ENCODE data around the gene ISYNA1. TPM values are rescaled to one million over a fixed set of nuclear protein-coding genes. Genes with fewer than 3 reads are reported as not detected.

The ISYNA1 gene
- total and polyA plus RNA-seq, 2 of the 13 experiments (the other 11 are each of a cell fraction or from before 2014, with no cell fraction given) = 29.6 to 48.5 TPM

- peak overlapping the region; percentile 95; the same call in 1 of the 2 replicates for H3K4me2 ChIP-seq (ENCODE audit: low read depth, low read length)
- H2AFZ ChIP-seq (ENCODE audit: low read length) = no peak overlapping the region
- no peak overlapping the region for H3K27ac ChIP-seq (ENCODE audit: extremely low read length, insufficient read depth, low read length)
- TF ChIP-seq NRL (CRISPR knock-in tag; IDR thresholded peaks at IDR 0.05; ENCODE audit: borderline replicate concordance) = no peak
- peak; percentile 7; the same call in 1 of the 2 replicates for TF ChIP-seq HDAC1 (CRISPR knock-in tag; IDR thresholded peaks at IDR 0.05)
- TF ChIP-seq CHD4 (IDR thresholded peaks at IDR 0.05; ENCODE audit: borderline replicate concordance, low read length) = 0 out of 2 replicates have a peak, but pooled peaks have one; percentile 54
- TF ChIP-seq POLR2A (IDR thresholded peaks at IDR 0.05; ENCODE audit: insufficient read depth in 1 of 2, low read depth in 2 of 2, low read length in 2 of 2) = 0 out of 4 replicates have a peak, but pooled peaks of 1 of the 2 experiments have one; percentile 1
- no peak for TF ChIP-seq SMC3 (IDR thresholded peaks at IDR 0.05; ENCODE audit: low read length)
- peak; percentile 99 for TF ChIP-seq ZNF646 (CRISPR knock-in tag; IDR thresholded peaks at IDR 0.05)
- TF ChIP-seq HNRNPL (IDR thresholded peaks at IDR 0.05; ENCODE audit: low read depth, low read length) = peak; percentile 69; the same call in 1 of the 2 replicates
- no peak for TF ChIP-seq CHCHD3 (CRISPR knock-in tag; IDR thresholded peaks at IDR 0.05)
- TF ChIP-seq ZNF629 (CRISPR knock-in tag; conservative IDR thresholded peaks at IDR 0.05) = no peak
- DNase-seq (ENCODE audit: low spot score) (peak; percentile 7), ATAC-seq (no peak), FAIRE-seq (peak; percentile 58)
- peaks cover 9% of the 10 kb centered on the region; the same call in 1 of the 2 replicates for H4K20me1 ChIP-seq (ENCODE audit: insufficient read depth, low read length)
- 66% methylated on average over 5 of the region's 5 CpGs for WGBS (ENCODE audit: low lambda C conversion rate)
- intact Hi-C loops (cut with micrococcal nuclease; ENCODE audit: unreplicated experiment) (no loop called here), in situ Hi-C loops (cut with HindIII; ENCODE audit: extremely low pct_ligation_motif_present, low pct_unique_long_range_greater_than_20kb) (no loop called here)
- H3K9ac ChIP-seq (ENCODE audit: insufficient read depth, low read depth, low read length) = no peak overlapping the region
- H3K4me1 ChIP-seq (ENCODE audit: insufficient read depth, low read length) = peaks cover 45% of the 10 kb centered on the region
- H3K27me3 ChIP-seq (ENCODE audit: control insufficient read depth in 1 of 2, insufficient read depth in 2 of 2, low read length in 2 of 2) = no peaks in the 10 kb centered on the region
- no TSS peak for BruUV-seq (replicated peaks)
- no peaks in the 10 kb centered on the region for H3K79me2 ChIP-seq (ENCODE audit: insufficient read depth, low read length)
- H3K36me3 ChIP-seq (replicated peaks in 1 of 2; ENCODE audit: control insufficient read depth in 1 of 2, insufficient read depth in 2 of 2, low read length in 2 of 2) = peaks cover 21 to 35% of the 10 kb centered on the region in 2 experiments; a peak in 4 of 5 replicates
- POLR2A ChIA-PET = no interaction called here
- CTCF ChIA-PET (ENCODE audit: low intra/inter-chr PET ratio, low total read pairs) = no interaction called here
- no peaks in the 10 kb centered on the region for H3K9me3 ChIP-seq (ENCODE audit: low read length)
- H3K4me3 ChIP-seq (replicated peaks in 1 of 3; ENCODE audit: insufficient read depth in 1 of 3, low read depth in 2 of 3, low read length in 3 of 3) = no peak overlapping the region
These were observed 4.2 kb upstream of the ISYNA1 start for GRCh38 chr19:18441804-18442788.
